ENCODE results near the gene ZMYM4.

DNA sequence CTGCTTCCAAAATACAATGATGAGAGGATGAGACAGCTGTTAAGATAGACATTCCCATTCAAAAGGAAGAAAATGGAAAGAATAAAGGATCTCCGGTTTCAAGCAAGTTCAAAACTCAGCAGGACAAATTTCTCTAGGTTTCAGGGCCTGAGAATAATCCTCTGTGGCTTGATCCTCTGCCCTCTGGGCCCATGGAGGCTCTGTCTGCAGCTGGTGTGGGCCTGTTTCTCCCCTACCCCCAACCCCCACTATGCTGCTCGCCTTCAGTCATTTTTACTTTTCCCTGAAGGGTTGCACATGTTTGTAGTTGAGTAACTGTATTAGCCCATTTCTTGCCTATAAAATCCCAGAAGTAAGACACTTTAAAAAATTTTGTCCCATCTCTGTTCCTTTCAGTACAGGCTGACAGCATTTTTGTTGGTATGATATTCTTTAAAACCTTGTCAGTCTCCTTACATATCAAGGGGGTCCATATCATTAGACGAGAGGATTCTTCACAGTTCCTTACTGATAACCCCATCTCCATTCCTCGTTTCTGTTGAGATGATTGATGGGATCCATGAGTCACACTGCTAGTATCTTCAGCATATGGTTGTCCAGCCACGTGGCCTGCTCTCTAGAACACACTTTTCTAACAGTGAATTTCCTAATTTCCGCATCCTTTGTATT is 10.5 kb downstream of the ZMYM4 start:
- TF ChIP-seq, protein P1, sequence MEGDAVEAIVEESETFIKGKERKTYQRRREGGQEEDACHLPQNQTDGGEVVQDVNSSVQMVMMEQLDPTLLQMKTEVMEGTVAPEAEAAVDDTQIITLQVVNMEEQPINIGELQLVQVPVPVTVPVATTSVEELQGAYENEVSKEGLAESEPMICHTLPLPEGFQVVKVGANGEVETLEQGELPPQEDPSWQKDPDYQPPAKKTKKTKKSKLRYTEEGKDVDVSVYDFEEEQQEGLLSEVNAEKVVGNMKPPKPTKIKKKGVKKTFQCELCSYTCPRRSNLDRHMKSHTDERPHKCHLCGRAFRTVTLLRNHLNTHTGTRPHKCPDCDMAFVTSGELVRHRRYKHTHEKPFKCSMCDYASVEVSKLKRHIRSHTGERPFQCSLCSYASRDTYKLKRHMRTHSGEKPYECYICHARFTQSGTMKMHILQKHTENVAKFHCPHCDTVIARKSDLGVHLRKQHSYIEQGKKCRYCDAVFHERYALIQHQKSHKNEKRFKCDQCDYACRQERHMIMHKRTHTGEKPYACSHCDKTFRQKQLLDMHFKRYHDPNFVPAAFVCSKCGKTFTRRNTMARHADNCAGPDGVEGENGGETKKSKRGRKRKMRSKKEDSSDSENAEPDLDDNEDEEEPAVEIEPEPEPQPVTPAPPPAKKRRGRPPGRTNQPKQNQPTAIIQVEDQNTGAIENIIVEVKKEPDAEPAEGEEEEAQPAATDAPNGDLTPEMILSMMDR (IDR thresholded peaks at IDR 0.05), result no peak
- no peak for TF ChIP-seq POLR2A (IDR thresholded peaks at IDR 0.05)
- TF ChIP-seq EP300 (IDR thresholded peaks at IDR 0.05), result no peak

All from upper lobe of left lung (tissue), 4 donors.